H1 (cell line): ENCODE results near the gene SYT17. TPM values are rescaled to one million over a fixed set of nuclear protein-coding genes. Genes with fewer than 3 reads are reported as not detected.

ENCODE experiments used
- CTCF ChIA-PET: fragments of 300-600 bp; sonication (Branson Sonifier 250); formaldehyde crosslinking; loops from one replicate; lab custom pipeline; 2021; ENCODE audit not compliant: partially characterized antibody; lab: Charles Lee
- POLR2A ChIA-PET: fragments of 300-600 bp; sonication (Branson Sonifier 250); formaldehyde crosslinking; loops from one replicate; lab custom pipeline; 2021; ENCODE audit warnings: inconsistent platforms; ENCODE audit not compliant: partially characterized antibody; lab: Charles Lee
- DNase-seq, 2 experiments: peaks; one replicate each; pipeline versions ENCODE4 v3.0.0 to v3.0.0-alpha.2; 2010 to 2022; ENCODE audit warnings: low spot score in 2 of 2, low read depth in 1 of 2, mixed read lengths in 1 of 2
- FAIRE-seq: peaks from 2 replicates; lab custom pipeline; 2011; peaks lifted over from hg19 to GRCh38; lab: Jason Lieb, UNC
- H2AFZ ChIP-seq: 2 replicates; pipeline ENCODE4 v1.8.1; 2012; ENCODE audit warnings: low read length, inconsistent platforms
- H2AK5ac ChIP-seq: 2 replicates; pipeline ENCODE4 v1.6.1; 2013; ENCODE audit warnings: low read depth, low read length
- H2BK120ac ChIP-seq: replicated peaks from 2 replicates; pipeline ENCODE3; 2013; ENCODE audit warnings: low read depth, low read length, inconsistent platforms
- H2BK12ac ChIP-seq: 2 replicates; pipeline ENCODE4 v1.6.1; 2013; ENCODE audit warnings: low read depth, low read length
- H2BK15ac ChIP-seq: 2 replicates; pipeline ENCODE4 v1.6.1; 2013; ENCODE audit warnings: low read length
- H2BK20ac ChIP-seq: 2 replicates; pipeline ENCODE4 v1.6.1; 2013; ENCODE audit warnings: low read length
- H2BK5ac ChIP-seq: 2 replicates; pipeline ENCODE4 v1.6.1; 2013; ENCODE audit warnings: low read depth, low read length
- H3K14ac ChIP-seq: 2 replicates; pipeline ENCODE4 v1.6.1; 2013; ENCODE audit warnings: inconsistent platforms; ENCODE audit not compliant: insufficient read length
- H3K18ac ChIP-seq: 2 replicates; pipeline ENCODE4 v1.6.1; 2013; ENCODE audit warnings: low read length; ENCODE audit errors: extremely low read depth
- H3K23ac ChIP-seq: 2 replicates; pipeline ENCODE4 v1.6.1; 2013; ENCODE audit warnings: inconsistent platforms; ENCODE audit not compliant: insufficient read length
- H3K23me2 ChIP-seq: 2 replicates; pipeline ENCODE4 v1.6.1; 2013; ENCODE audit warnings: low read depth, low read length
- H3K27ac ChIP-seq: 2 replicates; pipeline ENCODE4 v1.6.1; 2011; ENCODE audit warnings: low read depth, low read length, inconsistent platforms
- H3K27me3 ChIP-seq, 4 experiments: replicated peaks in 1 of 4; 1 replicate in 1 of 4; 2 replicates in 3 of 4; pipeline versions ENCODE4 v1.6.1 to v1.8.1; 2011 to 2013; ENCODE audit warnings: low read length in 3 of 4, mild to moderate bottlenecking in 3 of 4, inconsistent platforms in 2 of 4, mixed read lengths in 2 of 4, moderate library complexity in 1 of 4; ENCODE audit not compliant: control insufficient read depth in 3 of 4, insufficient read depth in 3 of 4; ENCODE audit errors: extremely low read depth in 1 of 4
- H3K36me3 ChIP-seq, 4 experiments: 2 replicates each; pipeline versions ENCODE4 v1.6.1 to v1.8.1; 2011 to 2013; ENCODE audit warnings: mild to moderate bottlenecking in 4 of 4, low read length in 3 of 4, moderate library complexity in 2 of 4, control low read depth in 1 of 4, inconsistent platforms in 1 of 4; ENCODE audit not compliant: insufficient read depth in 4 of 4, control insufficient read depth in 2 of 4
- H3K4ac ChIP-seq: replicated peaks from 2 replicates; pipeline ENCODE3; 2013; ENCODE audit warnings: low read length, low read depth, mixed read lengths, inconsistent platforms; ENCODE audit not compliant: insufficient read length
- H3K4me1 ChIP-seq, 4 experiments: replicated peaks in 1 of 4; 1 replicate in 1 of 4; 2 replicates in 3 of 4; pipeline versions ENCODE4 v1.6.1 to v1.8.1; 2011 to 2013; ENCODE audit warnings: low read length in 3 of 4, inconsistent platforms in 2 of 4, mixed read lengths in 1 of 4; ENCODE audit not compliant: insufficient read depth in 4 of 4, control insufficient read depth in 3 of 4
- H3K4me2 ChIP-seq, 2 experiments: 2 replicates each; pipeline versions ENCODE4 v1.6.1 to v1.8.1; 2011 to 2013; ENCODE audit warnings: low read depth in 2 of 2, low read length in 2 of 2, control low read depth in 1 of 2, inconsistent platforms in 1 of 2, mild to moderate bottlenecking in 1 of 2; ENCODE audit not compliant: insufficient read depth in 1 of 2
- H3K4me3 ChIP-seq, 4 experiments: fragments of 200-600, 300-600 bp in 1 of 4; sonication (generic), shearing (Covaris generic), sonication (Bioruptor Twin) in 1 of 4; 2 replicates each; pipeline versions ENCODE4 v1.5.1 to v1.8.1; 2011 to 2016; ENCODE audit warnings: low read length in 4 of 4, low read depth in 3 of 4, control low read depth in 2 of 4, inconsistent platforms in 2 of 4, mild to moderate bottlenecking in 2 of 4, mixed read lengths in 1 of 4, moderate library complexity in 1 of 4; ENCODE audit not compliant: insufficient read depth in 2 of 4; ENCODE audit errors: extremely low read depth in 1 of 4
- H3K56ac ChIP-seq: replicated peaks from 2 replicates; pipeline ENCODE3; 2013; ENCODE audit warnings: low read depth, mild to moderate bottlenecking, mixed read lengths, low read length, inconsistent platforms; ENCODE audit not compliant: insufficient read length
- H3K79me1 ChIP-seq: 2 replicates; pipeline ENCODE4 v1.6.1; 2013; ENCODE audit warnings: low read depth, low read length, control low read depth
- H3K79me2 ChIP-seq, 2 experiments: 2 replicates each; pipeline versions ENCODE4 v1.6.1 to v1.8.1; 2012 to 2013; ENCODE audit warnings: low read length in 2 of 2, mild to moderate bottlenecking in 2 of 2, inconsistent platforms in 1 of 2; ENCODE audit not compliant: insufficient read depth in 2 of 2, control insufficient read depth in 1 of 2
- H3K9ac ChIP-seq, 4 experiments: replicated peaks in 1 of 4; 1 replicate in 1 of 4; 2 replicates in 3 of 4; pipeline versions ENCODE4 v1.6.1 to v1.8.1; 2011 to 2013; ENCODE audit warnings: low read depth in 3 of 4, low read length in 3 of 4, control low read depth in 2 of 4, mild to moderate bottlenecking in 2 of 4, moderate library complexity in 2 of 4, inconsistent platforms in 1 of 4; ENCODE audit errors: extremely low read depth in 1 of 4
- H3K9me3 ChIP-seq, 2 experiments: 2 replicates each; pipeline versions ENCODE4 v1.6.1 to v1.8.1; 2012 to 2013; ENCODE audit warnings: mild to moderate bottlenecking in 2 of 2, moderate library complexity in 2 of 2, control low read depth in 1 of 2, inconsistent platforms in 1 of 2, low read depth in 1 of 2, low read length in 1 of 2, mixed read lengths in 1 of 2; ENCODE audit not compliant: insufficient read depth in 2 of 2
- H4K20me1 ChIP-seq, 2 experiments: replicated peaks in 1 of 2; 2 replicates each; pipeline versions ENCODE3 to v1.8.1; 2011 to 2013; ENCODE audit warnings: inconsistent platforms in 2 of 2, low read length in 2 of 2, mild to moderate bottlenecking in 1 of 2; ENCODE audit not compliant: insufficient read depth in 2 of 2, control insufficient read depth in 1 of 2
- H4K5ac ChIP-seq: 2 replicates; pipeline ENCODE4 v1.6.1; 2013; ENCODE audit warnings: low read length, low read depth, mixed read lengths, inconsistent platforms; ENCODE audit not compliant: insufficient read length
- H4K8ac ChIP-seq: 2 replicates; pipeline ENCODE4 v1.8.0; 2013; ENCODE audit warnings: mild to moderate bottlenecking, moderate library complexity, low read length, inconsistent platforms; ENCODE audit not compliant: insufficient read depth; ENCODE audit errors: extremely low read depth
- H4K91ac ChIP-seq: replicated peaks from 2 replicates; pipeline ENCODE3; 2013; ENCODE audit warnings: low read length, mixed read lengths, inconsistent platforms; ENCODE audit not compliant: insufficient read length
- ASH2L ChIP-seq: fragments of 200-600, 300-600 bp; sonication (generic); IDR thresholded peaks from one replicate; pipeline ENCODE4 v1.7.1; 2017; ENCODE audit warnings: low read length
- ATF2 ChIP-seq: IDR thresholded peaks from 2 replicates; pipeline ENCODE4 v1.6.1; 2012; ENCODE audit warnings: low read length, inconsistent platforms
- CEBPB ChIP-seq: IDR thresholded peaks from 2 replicates; pipeline ENCODE4 v1.6.1; 2012; ENCODE audit warnings: low read depth, low read length
- HDAC2 ChIP-seq, 2 experiments: fragments of 300-600 bp in 1 of 2; sonication (generic) in 1 of 2; IDR thresholded peaks; 2 replicates each; pipeline ENCODE4 v1.6.1; 2011 to 2012; ENCODE audit warnings: low read depth in 2 of 2, low read length in 2 of 2, mild to moderate bottlenecking in 2 of 2, moderate library complexity in 2 of 2, borderline replicate concordance in 1 of 2, inconsistent platforms in 1 of 2
- JUN ChIP-seq: IDR thresholded peaks from 2 replicates; pipeline ENCODE4 v1.6.1; 2011; ENCODE audit warnings: low read depth, mild to moderate bottlenecking, improper control_type of control experiment, low read length
- MAX ChIP-seq: IDR thresholded peaks from 2 replicates; pipeline ENCODE4 v1.6.1; 2012; ENCODE audit warnings: inconsistent platforms
- SIX5 ChIP-seq: IDR thresholded peaks from 2 replicates; pipeline ENCODE4 v1.6.1; 2011; ENCODE audit warnings: mild to moderate bottlenecking, low read depth, low read length
- TAF1 ChIP-seq: IDR thresholded peaks from 2 replicates; pipeline ENCODE4 v1.6.1; 2011; ENCODE audit warnings: mild to moderate bottlenecking, low read depth, low read length
- YY1 ChIP-seq: IDR thresholded peaks from 2 replicates; pipeline ENCODE4 v1.6.1; 2011; ENCODE audit warnings: low read depth, mild to moderate bottlenecking, low read length
- WGBS, 2 experiments: shearing (Covaris generic) in 1 of 2; methylation state at CpG; one replicate each; pipeline versions ENCODE4 v1.1.6 to v1.1.7; 2013 to 2015; ENCODE audit warnings: low lambda C conversion rate in 2 of 2, mixed read lengths in 2 of 2, inconsistent platforms in 1 of 2, low coverage in 1 of 2, missing lambda C conversion rate in 1 of 2; ENCODE audit not compliant: insufficient replicate concordance in 2 of 2, insufficient coverage in 1 of 2, insufficient read length in 1 of 2; ENCODE audit errors: extremely low coverage in 1 of 2, missing lambda C conversion rate in 1 of 2; 5-methylcytosine and 5-hydroxymethylcytosine counted together
- polyA plus RNA-seq, 7 experiments: library from polyadenylated mRNA; depleted of rRNA in 3 of 7; stranded (reverse) in 5 of 7; unstranded in 2 of 7; fragments of >200 nt in 5 of 7; fragments of 200-250 nt in 2 of 7; gene quantifications; 1 replicate in 5 of 7; 2 replicates in 1 of 7; 4 replicates in 1 of 7; pipeline versions ENCODE4 v1.2.1 to v1.2.3, GENCODE V29; 2011 to 2013; ENCODE audit warnings: missing spikeins in 2 of 7, mixed read lengths in 2 of 7
- total RNA-seq: library from RNA; stranded (reverse); fragmentation: NEBNext Ultra II Directional; extraction: Animal tissue kit (Norgen Biotek cat#: 25700); gene quantifications from 2 replicates; pipeline ENCODE4 v1.2.1, GENCODE V29; 2021

SYT17 gene
- total and polyA plus RNA-seq, 2 of the 8 experiments (the other 6 are each of a cell fraction or from before 2014, with no cell fraction given) = 5.8 to 18.1 TPM

GRCh38 chr16:19288872-19289799, 121.1 kb downstream of the SYT17 start:
- H3K27ac ChIP-seq = peak overlapping the region; percentile 70; the same call in 1 of the 2 replicates
- POLR2A ChIA-PET = no interaction called here
- FAIRE-seq = no peak
- TF ChIP-seq HDAC2 (IDR thresholded peaks at IDR 0.05; ENCODE audit: borderline replicate concordance in 1 of 2, low read depth in 2 of 2, low read length in 2 of 2) (peak in 1 of 2 experiments; percentile 33; a peak in 1 of 4 replicates), SIX5 (no peak), TAF1 (no peak), ASH2L (no peak), MAX (no peak), JUN (no peak), YY1 (no peak), CEBPB (no peak), ATF2 (no peak)

More at GRCh38 chr16:19288872-19289799, 121.1 kb downstream of the SYT17 start:
- 0 out of 2 replicates have a peak overlapping the region, but pooled peaks have one; percentile 77 for H2BK20ac ChIP-seq
- peak overlapping the region; percentile 71 for H4K91ac ChIP-seq
- no peak overlapping the region for H4K8ac ChIP-seq
- no peak overlapping the region for H4K5ac ChIP-seq
- no peak overlapping the region; the same call in 1 of the 2 replicates for H2AK5ac ChIP-seq
- H2BK12ac ChIP-seq = peak overlapping the region; percentile 96
- H2BK15ac ChIP-seq = no peak overlapping the region
- H3K4me1 ChIP-seq = peaks cover 11 to 35% (median 26%) of the 10 kb centered on the region in 4 experiments
- H3K23me2 ChIP-seq = no peaks in the 10 kb centered on the region
- H3K79me2 ChIP-seq = no peaks in the 10 kb centered on the region
- no peaks in the 10 kb centered on the region for H3K79me1 ChIP-seq
- no peak overlapping the region; a peak in 1 of 4 replicates for H3K4me2 ChIP-seq
- peak overlapping the region; percentile 3 for H2BK120ac ChIP-seq
- H3K9me3 ChIP-seq = no peaks in the 10 kb centered on the region
- peak overlapping the region; percentile 79; the same call in 1 of the 2 replicates for H3K18ac ChIP-seq
- no peak overlapping the region for H3K9ac ChIP-seq
- 90% methylated on average over 7 of the region's 7 CpGs; no CpG with 5 or more reads in 1 of the 2 experiments for WGBS, 2 experiments
- H3K56ac ChIP-seq = no peak overlapping the region
- H2BK5ac ChIP-seq = peak overlapping the region; percentile 86; the same call in 1 of the 2 replicates
- CTCF ChIA-PET = interaction anchor here (1.4 kb wide), 1 partner anchor 110 kb away, joined by 5 read pairs; no protein-coding TSS in a partner anchor
- DNase-seq = no peak
- H3K4me3 ChIP-seq = no peak overlapping the region
- no peaks in the 10 kb centered on the region for H3K36me3 ChIP-seq
- H3K27me3 ChIP-seq = no peaks in the 10 kb centered on the region
- no peaks in the 10 kb centered on the region for H4K20me1 ChIP-seq
- 0 out of 2 replicates have a peak overlapping the region, but pooled peaks have one; percentile 36 for H2AFZ ChIP-seq
- no peak overlapping the region for H3K23ac ChIP-seq
- no peak overlapping the region for H3K14ac ChIP-seq
- H3K4ac ChIP-seq = peak overlapping the region; percentile 46
